Heart left ventricle (tissue), 16 donors: Measurements from ENCODE around the gene SGK1. TPM values are rescaled to one million over a fixed set of nuclear protein-coding genes. Genes with fewer than 3 reads are reported as not detected.

Experiments
- ATAC-seq, 4 donors: fragments of 200-7000 bp; cut with Tn5 transposase; one replicate each; pipeline ENCODE4 v1.9.1; 2020 to 2022; ENCODE audit warnings: moderate library complexity in 4 of 4, mild to moderate bottlenecking in 3 of 4, moderate number of reproducible peaks in 1 of 4
- DNase-seq, 5 donors: peaks; one replicate each; pipeline ENCODE4 v3.0.0-alpha.2; 2020
- H3K27ac ChIP-seq, 12 donors: fragments of 200-600 bp; sonication (generic) in 4 of 12; one replicate each; pipeline versions ENCODE4 v1.5.0 to v1.8.0; 2016 to 2022; ENCODE audit warnings: mild to moderate bottlenecking in 2 of 12
- H3K27me3 ChIP-seq, 9 donors: fragments of 200-600 bp; sonication (generic) in 2 of 9; one replicate each; pipeline versions ENCODE4 v1.5.1 to v1.8.0; 2016 to 2022; ENCODE audit warnings: mild to moderate bottlenecking in 3 of 9
- H3K36me3 ChIP-seq, 9 donors: fragments of 200-600 bp; sonication (generic) in 2 of 9; one replicate each; pipeline versions ENCODE4 v1.5.0 to v1.8.0; 2018 to 2022; ENCODE audit warnings: mild to moderate bottlenecking in 2 of 9
- H3K4me1 ChIP-seq, 12 donors: fragments of 200-600 bp; sonication (generic) in 4 of 12; one replicate each; pipeline versions ENCODE4 v1.5.0 to v1.8.0; 2016 to 2022; ENCODE audit warnings: mild to moderate bottlenecking in 3 of 12
- H3K4me3 ChIP-seq, 12 donors: fragments of 200-600 bp; sonication (generic) in 4 of 12; one replicate each; pipeline versions ENCODE4 v1.5.0 to v1.8.0; 2017 to 2022; ENCODE audit warnings: mild to moderate bottlenecking in 9 of 12, moderate library complexity in 4 of 12
- H3K9me3 ChIP-seq, 12 donors: fragments of 200-600 bp; sonication (generic) in 4 of 12; one replicate each; pipeline versions ENCODE4 v1.5.0 to v1.8.0; 2016 to 2022; ENCODE audit warnings: mild to moderate bottlenecking in 1 of 12
- CTCF ChIP-seq, 12 donors: fragments of 200-600 bp; sonication (generic) in 4 of 12; IDR thresholded peaks; one replicate each; pipeline versions ENCODE4 v1.5.0 to v1.8.0; 2018 to 2022; ENCODE audit warnings: antibody characterized with exemption in 12 of 12, mild to moderate bottlenecking in 5 of 12
- POLR2A ChIP-seq, 2 donors: fragments of 450-650 bp; IDR thresholded peaks; one replicate each; pipeline ENCODE4 v1.6.1; 2017; ENCODE audit warnings: antibody characterized with exemption in 2 of 2, mild to moderate bottlenecking in 2 of 2, moderate library complexity in 2 of 2
- WGBS, 4 donors: extraction: QIAGEN DNeasy Blood & Tissue Kit in 2 of 4; methylation state at CpG; one replicate each; pipeline versions ENCODE4 v1.1.5 to v1.1.7; 2013 to 2018; 5-methylcytosine and 5-hydroxymethylcytosine counted together
- intact Hi-C, 10 donors: fragments of 100-400 bp; cut with DNase I; formaldehyde crosslinking; loops; one replicate each; pipeline versions ENCODE4 v1.11.1 to v1.14.2; 2022
- long read RNA-seq, 3 donors: library from polyadenylated mRNA; unstranded; transcript quantifications; one replicate each; pipeline ENCODE4 v2.0.0, GENCODE V29; 2020 to 2021
- polyA plus RNA-seq, 2 donors: library from polyadenylated mRNA; stranded (reverse); fragments of 200-250 nt; gene quantifications; one replicate each; pipeline ENCODE4 v1.2.3, GENCODE V29; 2013
- total RNA-seq, 9 donors: library from RNA; depleted of rRNA in 2 of 9; stranded (reverse); fragments of >200 nt in 2 of 9; fragmentation: NEBNext Ultra II Directional in 3 of 9; extraction: Animal tissue kit (Norgen Biotek cat#: 25700) in 3 of 9; gene quantifications; one replicate each; pipeline versions ENCODE4 v1.1.0 to v1.2.4, GENCODE V29; 2016 to 2023
- donor health status: ischemic (EF 13 %, LVEDD 7.1; RV severe dilation, severe dysfunction).
- donor health status: healthy with polysubstance abuse.
- donor health status: DM: no; HTN: yes; CAD: no.
- donor health status: DM: no; HTN: no; CAD: no.
- donor health status: ischemic (EF 25% LVEDD 6.9; RV normal size, moderate dysfunction).
- donor health status: ischemic (EF 25% LVEDD 5.7; RV mildly dilated, moderate dysfunction).
- donor health status: healthy.
- donor health status: DM: yes; HTN: yes; CAD: no.
- donor health status: ischemic (EF 35%, LVEDD 5.7; RV mildly dilated, moderate dysfunction).
- donor health status: nonischemic (EF 11% LVEDD 7.7; RV severe dilation, severe dysfunction).
- donor health status: DM: yes; HTN: yes; CAD: no.
- donor health status: PGD.
- donor health status: ischemic (EF 29% LVEDD 5.4; RV normal size, mild dysfunction).
- donor health status: nonischemic (EF 23%, LVEDD 6.1; RV moderate dilation, normal function).

SGK1 gene
- 100 to 1,000 TPM in 1 of 9 donors, 10 to 100 TPM in 8; 17.7 to 118 (median 73.0) TPM for total RNA-seq
- 10 to 100 TPM; 19.7 to 56.7 TPM for polyA plus RNA-seq
- long read RNA-seq, donor 1, transcript SGK1-205 (12 exons, 2,686 nt): major isoform, 9 of 21 reads
- long read RNA-seq, donor 1, transcript SGK1-201 (12 exons, 2,401 nt): minor isoform, 5 of 21 reads
- long read RNA-seq, donor 1, partial matches to known transcripts: 4 of 21 reads
- long read RNA-seq, donor 1, other reads (novel, unspliced or antisense): 1 of 21 reads
- long read RNA-seq, donor 2, transcript SGK1-205 (12 exons, 2,686 nt): minor isoform, 90 of 313 reads
- long read RNA-seq, donor 2, transcript SGK1-201 (12 exons, 2,401 nt): major isoform, 144 of 313 reads
- long read RNA-seq, donor 2, transcript SGK1-203 (11 exons, 2,414 nt): minor isoform, 20 of 313 reads
- long read RNA-seq, donor 2, partial matches to known transcripts: 38 of 313 reads
- long read RNA-seq, donor 2, other reads (novel, unspliced or antisense): 16 of 313 reads
- long read RNA-seq, donor 3, transcript SGK1-205 (12 exons, 2,686 nt): minor isoform, 9 of 29 reads
- long read RNA-seq, donor 3, transcript SGK1-201 (12 exons, 2,401 nt): major isoform, 12 of 29 reads
- long read RNA-seq, donor 3, partial matches to known transcripts: 4 of 29 reads
- long read RNA-seq, donor 3, other reads (novel, unspliced or antisense): 1 of 29 reads

DNA sequence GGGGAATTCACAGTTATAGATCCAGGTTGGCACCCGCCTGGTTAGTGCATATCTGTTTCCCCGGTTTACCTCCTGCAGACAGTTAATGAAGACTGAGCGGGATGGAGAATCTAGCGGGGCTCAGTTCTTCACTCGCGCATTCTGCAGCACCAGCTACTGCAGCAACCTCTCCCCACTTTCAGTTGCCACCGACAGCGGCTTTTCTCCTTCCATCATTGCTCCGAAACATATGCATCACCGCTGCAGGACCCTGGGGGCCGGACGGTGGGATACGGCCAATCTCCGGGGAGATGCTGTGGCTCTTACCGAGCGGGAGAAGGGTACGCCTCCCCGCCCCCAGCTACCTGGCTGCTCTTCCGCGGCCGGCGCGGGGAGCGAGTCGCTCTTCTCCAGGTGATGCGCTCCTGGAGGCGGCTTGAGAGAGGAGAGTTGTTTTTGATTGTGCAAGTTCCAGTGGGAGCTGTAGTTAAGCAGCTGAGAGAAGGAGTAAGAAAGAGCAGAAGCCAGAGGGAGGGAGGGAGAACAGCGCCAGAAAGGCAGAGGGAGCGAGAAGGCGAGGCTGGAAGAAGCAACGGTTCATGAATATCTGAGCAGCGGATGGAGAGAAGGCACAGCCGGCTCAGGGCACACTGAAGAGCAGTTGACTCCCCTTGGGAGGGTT is at the start of gene SGK1:
TSS of gene SGK1 (minus strand) at position 642 of the 661 bp plus-strand sequence. CDS start 652 bp downstream, outside the sequence.
- Histone ChIP-seq H3K4me1 (peaks cover 0 to 19% (median 6%) of the 10 kb centered on the region in 12 donors), H3K4me3 (peak within 1 kb of the TSS; percentile 27 to 82 (median 66)), H3K27me3 (peaks cover 0 to 12% (median 0%) of the 10 kb centered on the region in 9 donors), H3K9me3 (no peaks in the 10 kb centered on the region), H3K36me3 (no peaks in the 10 kb centered on the region), H3K27ac (peak within 1 kb of the TSS in 10 of 12 donors; percentile 4 to 68 (median 50))
- DNase-seq (peak in 2 of 5 donors; percentile 31 to 36), ATAC-seq (peak in 3 of 4 donors; percentile 72 to 79 (median 72))
- TF ChIP-seq POLR2A (IDR thresholded peaks at IDR 0.05) (no peak), CTCF (IDR thresholded peaks at IDR 0.05) (no peak)
- 2 to 5% (median 2%) methylated on average over 26 to 33 of the region's 33 CpGs for WGBS, 4 donors
- intact Hi-C loops: no loop called here

DNA sequence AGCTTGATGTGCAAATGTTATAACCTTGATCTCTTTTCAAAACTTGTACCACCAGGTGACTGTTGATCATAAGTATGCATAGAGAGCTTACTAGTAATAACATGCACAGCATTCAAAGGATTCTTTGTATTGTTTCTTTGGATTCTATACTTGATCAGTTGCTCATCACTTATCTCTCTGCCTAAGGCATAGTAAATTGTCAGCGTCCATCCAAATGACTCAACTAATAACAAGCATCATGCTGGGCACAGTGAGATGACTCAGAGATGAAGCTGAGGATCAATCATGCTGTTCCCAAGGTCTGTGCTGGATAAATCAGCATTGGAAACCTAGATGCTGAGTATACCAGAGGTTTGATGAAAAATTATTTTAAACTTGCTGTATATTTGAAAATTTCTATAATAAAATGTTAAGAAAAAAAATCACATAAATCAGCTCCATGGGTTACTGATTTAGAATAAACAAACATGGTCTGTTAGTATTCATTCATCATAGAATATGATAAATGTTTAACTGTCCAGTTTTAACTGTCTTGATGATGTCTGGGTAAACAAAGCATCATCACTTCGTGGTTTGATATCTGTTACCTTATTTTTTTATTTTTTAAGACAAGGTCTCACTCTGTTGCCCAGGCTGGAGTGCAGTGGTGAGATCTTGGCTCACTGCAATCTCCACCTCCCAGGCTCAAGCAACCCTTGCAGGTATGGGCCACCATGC is 45.6 kb upstream of the SGK1 start:
- H3K27ac ChIP-seq: no peak overlapping the region
- intact Hi-C loops: no loop called here
- H3K9me3 ChIP-seq: no peaks in the 10 kb centered on the region
- no peaks in the 10 kb centered on the region for H3K27me3 ChIP-seq
- WGBS, 4 donors: 81 to 89% (median 85%) methylated on average over 2 of the region's 2 CpGs
- ATAC-seq: no peak
- no peak overlapping the region for H3K4me3 ChIP-seq
- no peak for TF ChIP-seq CTCF (IDR thresholded peaks at IDR 0.05)
- TF ChIP-seq POLR2A (IDR thresholded peaks at IDR 0.05): no peak
- no peak for DNase-seq
- peaks cover 0 to 6% (median 0%) of the 10 kb centered on the region in 12 donors for H3K4me1 ChIP-seq
- H3K36me3 ChIP-seq: no peaks in the 10 kb centered on the region

DNA sequence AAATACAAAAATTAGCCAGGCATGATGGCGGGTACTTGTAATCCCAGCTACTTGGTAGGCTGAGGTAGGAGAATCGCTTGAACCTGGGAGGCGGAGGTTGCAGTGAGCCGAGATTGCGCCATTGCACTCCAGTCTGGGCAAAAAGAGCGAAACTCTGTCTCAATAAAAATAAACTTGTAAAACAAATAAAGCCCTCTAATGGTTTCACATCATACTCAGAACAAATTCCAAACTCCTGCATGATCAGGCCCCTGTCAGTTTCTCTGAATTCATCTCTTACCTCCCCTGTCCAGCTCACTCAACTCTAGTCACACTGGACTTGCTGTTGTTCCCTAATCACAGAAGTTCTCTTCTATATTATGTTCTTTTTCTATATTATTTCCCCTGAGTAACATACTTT is 43.1 kb upstream of the SGK1 start:
- H3K27ac ChIP-seq: no peak overlapping the region
- TF ChIP-seq CTCF (IDR thresholded peaks at IDR 0.05): no peak
- no peak for TF ChIP-seq POLR2A (IDR thresholded peaks at IDR 0.05)
- no peak overlapping the region for H3K4me3 ChIP-seq
- 96 to 99% (median 97%) methylated on average over 6 of the region's 6 CpGs for whole genome bisulfite sequencing, 4 donors
- peaks cover 0 to 11% (median 0%) of the 10 kb centered on the region in 12 donors for H3K4me1 ChIP-seq
- no peaks in the 10 kb centered on the region for H3K36me3 ChIP-seq
- DNase-seq: no peak
- ATAC-seq: no peak
- H3K9me3 ChIP-seq: no peaks in the 10 kb centered on the region
- intact Hi-C loops: no loop called here
- no peaks in the 10 kb centered on the region for H3K27me3 ChIP-seq
